Stimulated activated CD8-positive, alpha-beta memory T cell treated with anti-CD3 and anti-CD28 coated beads, Interleukin-7, amount 100 ng/mL, for 48 hours (primary cell): ENCODE data around the gene NUP93.
"Not testable (repeated sequence)": the region's sequence is repeated elsewhere in the genome, so short reads cannot be mapped to it uniquely, and the experiment has no call there.

Experiments used
- DNase-seq, 2 donors: peaks; one replicate each; pipeline ENCODE4 v3.0.0-alpha.2; 2020; ENCODE audit warnings: low read depth in 1 of 2; ENCODE audit errors: extremely low read depth in 1 of 2

NUP93 gene

DNA sequence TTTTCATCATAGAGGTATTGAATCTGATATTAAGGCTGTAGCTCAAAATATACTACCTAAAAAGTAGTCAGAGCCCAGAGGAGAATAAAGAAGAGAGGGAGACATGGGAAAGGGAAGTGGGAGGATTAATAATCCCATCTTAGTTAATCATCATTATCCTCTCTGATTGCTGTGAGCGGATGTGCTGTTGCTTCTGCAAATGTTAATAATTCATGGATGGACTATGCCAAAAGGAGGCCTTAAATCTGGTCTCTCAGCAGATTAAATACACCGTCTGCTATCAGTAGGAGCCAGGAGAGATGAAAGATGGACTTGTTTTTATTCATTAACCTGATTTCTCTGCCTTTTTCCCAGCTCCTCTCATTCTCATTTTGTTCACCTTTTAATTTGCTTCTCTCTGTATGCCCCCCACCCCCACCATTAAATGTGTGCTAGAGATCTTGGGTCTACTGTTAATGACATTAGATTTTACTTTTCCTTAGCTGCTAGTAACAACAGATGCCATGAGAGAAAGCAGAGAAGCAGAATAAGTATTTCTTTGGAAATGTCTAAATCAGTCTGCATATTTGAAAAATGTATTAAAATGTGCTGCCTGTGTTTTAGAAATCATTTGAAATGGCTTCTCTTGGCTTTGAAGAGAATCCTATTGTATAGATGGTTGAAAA lies 44.2 kb downstream of the NUP93 start:
- DNase-seq = no peak

DNA sequence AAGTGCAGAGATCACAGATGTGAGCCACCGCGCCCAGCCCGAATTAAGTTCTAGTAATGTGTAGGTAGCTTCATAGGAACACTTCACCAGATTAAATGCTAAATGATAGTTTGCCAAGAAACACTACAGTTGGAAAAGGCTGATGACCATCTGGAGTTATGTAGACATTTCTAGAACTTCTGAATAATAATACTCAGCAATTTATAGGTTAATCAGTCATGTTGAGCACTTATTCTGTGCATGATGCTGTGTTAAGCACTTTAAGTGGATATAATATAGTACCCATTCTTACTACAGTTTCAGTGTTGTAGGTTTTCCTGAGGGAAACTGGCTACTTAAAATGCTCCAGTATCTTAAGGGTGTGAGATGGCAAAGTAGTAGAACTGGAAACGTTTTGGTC lies 45.2 kb downstream of the NUP93 start:
- DNase-seq = no peak

DNA sequence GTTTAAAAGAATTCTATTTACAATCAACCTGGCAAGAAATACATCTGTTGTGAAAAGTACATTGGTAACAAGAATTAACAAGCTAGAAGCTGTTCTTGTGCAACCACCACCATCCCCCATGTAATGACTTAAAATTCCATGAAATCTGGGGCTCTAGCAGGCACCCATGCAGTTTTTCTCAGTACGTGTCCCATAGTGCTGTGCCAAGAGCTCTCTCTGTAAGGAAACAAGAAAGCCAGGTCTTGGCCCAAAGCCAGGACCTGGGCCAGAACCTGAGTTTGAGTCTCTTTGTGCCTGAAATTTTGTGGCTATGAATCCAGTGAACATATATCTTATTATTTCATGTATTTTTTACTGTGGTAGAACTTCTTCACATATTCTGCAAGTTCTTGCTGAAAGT lies 46.6 kb downstream of the NUP93 start:
- DNase-seq = no peak

DNA sequence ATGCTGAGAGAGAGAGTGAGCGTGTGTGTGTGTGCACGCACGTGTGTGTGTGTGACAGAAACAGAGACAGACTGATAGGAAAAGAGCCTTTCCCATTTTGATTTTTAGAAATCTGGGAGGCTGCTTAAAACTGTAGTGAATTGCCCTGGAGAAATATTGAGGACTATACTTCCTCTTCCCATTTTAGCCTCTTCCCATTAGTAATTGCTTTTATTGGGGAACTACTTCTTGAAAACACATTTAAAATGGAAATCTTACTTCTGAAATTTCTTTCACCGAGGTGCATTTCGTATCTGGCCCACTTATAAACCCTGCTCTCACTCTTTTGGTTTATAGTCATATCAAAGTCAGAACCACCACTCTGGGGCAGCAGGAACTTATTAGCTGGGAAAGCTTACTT lies 47.1 kb downstream of the NUP93 start:
- DNase-seq = no peak

DNA sequence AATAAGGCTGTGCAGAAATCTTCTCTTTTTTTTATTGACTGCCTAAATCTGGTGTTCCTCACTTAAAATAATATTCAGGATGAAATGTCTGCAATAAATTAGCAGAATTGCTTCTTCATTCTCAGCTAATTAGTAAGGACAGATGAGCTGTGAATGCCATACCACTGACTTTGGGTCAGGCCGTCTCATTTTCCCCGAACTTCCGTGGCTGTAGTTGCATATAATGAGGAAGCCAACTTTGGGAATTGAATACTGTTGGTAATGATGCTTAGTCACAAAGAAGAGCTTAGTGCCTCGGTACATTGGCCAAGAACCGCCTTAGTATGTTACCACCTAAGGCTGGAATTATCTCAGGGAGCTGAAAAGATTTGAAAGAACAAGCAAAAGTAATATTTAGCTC lies 47.6 kb downstream of the NUP93 start:
- no peak for DNase-seq

DNA sequence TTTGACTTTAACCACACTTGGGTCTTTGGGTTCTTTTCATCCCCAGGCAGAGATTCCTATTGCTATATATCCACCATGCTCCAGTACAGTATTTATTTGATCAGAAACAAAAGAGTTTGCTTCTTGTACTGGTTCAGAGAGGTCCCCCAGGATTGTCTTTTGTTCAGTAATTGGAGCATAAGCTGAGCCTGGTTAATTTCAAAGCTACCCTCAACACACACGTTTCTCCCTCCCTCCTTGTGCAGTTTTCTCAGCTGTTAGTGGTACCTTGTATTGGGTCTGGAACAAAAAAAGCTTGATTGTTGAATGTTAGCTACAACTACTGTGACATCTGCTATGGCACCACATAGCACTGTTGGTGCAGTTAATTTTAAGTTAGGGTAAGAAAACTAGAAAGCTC lies 50.0 kb downstream of the NUP93 start:
- DNase-seq = no peak

DNA sequence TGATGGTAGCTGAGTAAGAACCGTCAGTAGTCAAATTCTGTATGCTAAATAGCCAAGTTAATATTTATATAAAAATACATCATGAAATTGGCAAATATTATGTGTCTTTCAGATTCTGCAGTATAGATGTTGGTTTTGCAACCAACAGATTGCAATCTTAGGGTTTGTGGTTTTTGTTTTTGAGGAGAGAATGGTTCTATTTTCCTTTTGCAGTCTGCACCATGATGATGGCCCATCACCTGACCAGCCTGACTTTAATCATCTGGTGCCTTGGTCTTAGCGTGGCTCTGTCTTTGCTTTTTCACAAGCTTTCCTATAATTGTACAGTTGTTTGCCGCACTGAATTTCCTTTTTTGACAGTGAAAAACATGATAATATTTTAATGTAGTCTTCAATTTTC lies 50.7 kb downstream of the NUP93 start:
- no peak for DNase-seq

DNA sequence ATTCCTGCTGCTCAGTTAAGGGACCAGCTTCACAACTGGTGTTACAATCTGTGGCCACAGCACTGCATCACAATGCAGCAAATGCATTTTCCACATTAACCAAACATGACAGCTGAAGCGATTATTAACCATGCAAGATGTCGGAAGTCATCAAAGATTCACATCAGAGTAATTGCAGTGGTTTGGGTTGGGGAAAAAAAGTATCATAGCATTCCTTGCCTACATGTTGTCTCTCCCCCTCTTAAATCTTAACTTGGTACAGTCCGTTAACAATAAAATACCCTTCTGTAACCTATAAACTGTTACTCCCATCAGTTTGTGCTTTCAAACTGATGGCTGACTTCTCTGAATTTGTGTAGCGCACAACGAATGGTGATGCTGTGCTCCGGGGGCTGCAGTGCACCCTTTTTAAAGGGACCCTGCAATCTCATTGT lies 51.6 kb downstream of the NUP93 start:
- DNase-seq = no peak

DNA sequence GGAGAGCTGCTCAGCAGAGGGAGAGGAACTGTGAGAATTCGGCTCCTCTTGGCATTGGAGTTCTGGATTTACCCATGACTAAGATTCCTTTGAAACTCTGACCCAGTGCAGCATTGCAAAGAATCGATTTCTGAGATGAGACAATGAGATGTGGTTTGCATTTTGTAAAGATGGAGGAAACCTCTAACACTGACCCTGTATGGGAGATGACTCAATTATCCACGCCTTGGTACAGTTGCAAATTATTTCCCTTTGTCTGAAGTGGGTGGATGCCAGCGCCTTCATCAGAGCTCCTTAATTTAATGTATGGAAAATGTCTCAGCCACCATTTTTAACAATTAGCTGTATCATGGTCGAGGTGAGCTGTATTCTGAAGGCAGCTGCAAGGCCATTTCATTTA lies 53.4 kb downstream of the NUP93 start:
- DNase-seq = no peak

DNA sequence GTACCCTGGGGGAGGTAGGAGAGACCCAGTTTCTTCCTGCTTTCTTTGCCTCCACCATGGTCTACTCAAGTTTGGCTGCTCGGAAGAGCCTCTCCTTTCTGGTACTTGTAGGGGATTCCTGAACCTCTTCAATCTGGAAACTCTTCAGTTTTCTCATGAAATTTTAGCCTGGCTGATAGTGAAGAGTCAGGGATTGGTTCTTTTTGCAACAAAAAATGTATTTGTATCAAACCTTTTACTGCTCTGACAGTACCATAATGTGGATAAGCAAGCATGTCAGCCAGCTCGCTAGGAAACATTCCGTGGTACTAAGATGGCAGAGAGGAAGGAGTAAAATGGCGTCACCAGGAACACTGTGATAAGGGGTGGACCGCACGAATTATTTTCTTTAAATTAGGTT lies 55.4 kb downstream of the NUP93 start:
- no peak for DNase-seq

DNA sequence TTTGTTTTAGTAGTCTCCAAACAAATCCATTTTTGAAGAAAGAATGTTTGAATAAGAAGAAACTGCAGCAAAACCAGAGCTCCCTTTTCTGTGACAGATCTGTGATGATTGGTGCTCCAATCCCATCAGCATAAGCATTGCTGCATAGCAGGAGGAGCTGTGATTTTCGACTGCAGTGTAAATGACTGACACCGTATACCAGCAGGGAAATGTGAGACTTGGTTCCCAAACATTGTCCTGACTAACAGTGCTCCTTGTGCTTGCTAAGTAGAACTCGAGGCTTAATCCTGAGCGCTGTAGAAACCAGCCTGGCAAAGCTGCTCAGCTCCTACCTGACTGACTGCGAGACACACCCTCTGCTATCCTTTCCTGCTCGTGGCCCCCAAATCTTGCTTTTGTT lies 57.2 kb downstream of the NUP93 start:
- DNase-seq = no peak

DNA sequence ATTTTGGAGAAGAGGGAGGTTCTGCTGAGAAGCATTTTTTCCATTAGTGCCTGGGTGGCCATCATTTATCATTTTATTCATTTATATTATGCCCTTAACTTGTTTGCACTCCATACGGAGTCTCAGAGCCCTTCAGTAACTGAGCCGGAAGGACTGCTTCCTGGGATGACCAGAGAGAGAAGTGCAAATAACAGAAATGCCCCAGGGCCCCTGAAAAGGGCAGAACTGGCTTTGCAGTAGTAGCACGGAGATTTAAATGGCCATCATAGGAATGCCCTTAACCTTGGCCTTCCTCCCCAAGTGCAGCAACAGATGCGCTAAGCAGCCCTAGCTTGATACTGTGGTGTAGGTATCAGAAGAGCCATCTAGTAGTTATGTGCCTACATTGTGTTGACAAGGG lies 58.5 kb downstream of the NUP93 start:
- no peak for DNase-seq

DNA sequence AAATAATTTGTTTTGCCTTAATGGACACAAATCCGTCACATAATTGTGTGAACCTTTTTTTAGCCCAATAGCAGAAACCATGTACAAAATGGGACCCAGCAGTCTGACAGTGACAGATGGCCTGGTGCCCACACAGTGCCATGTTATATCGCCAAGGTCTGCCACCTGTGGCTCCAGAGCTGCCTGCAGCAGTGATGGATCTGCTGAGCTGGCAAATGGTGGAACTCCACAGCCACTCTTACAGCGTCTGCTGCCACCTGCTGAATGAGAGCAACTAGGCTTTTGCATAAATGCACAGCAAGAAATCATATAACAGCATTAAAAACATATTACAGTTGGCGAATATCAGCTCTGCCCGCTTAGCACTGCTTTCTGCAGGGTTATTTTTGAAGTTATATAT lies 59.4 kb downstream of the NUP93 start:
- DNase-seq = no peak

DNA sequence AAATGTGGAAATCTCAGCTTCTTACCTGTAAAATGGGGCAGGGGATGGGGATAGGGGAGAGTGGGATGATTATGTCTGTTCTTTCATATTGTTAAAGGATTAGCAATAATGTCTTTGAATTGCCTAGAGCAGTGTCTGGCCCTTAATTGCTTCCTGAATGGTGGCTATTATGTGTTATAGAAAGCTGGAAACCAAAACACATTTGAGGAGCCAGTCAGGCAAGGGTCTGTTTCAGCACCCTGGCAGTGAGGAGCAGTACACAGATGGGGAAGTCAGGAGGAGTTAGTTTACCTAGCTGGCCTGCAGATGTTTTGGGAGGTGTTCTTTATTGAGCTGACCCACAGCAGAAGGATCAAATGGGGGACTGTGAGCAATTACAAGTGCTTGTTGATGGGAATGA lies 63.0 kb downstream of the NUP93 start:
- no peak for DNase-seq

DNA sequence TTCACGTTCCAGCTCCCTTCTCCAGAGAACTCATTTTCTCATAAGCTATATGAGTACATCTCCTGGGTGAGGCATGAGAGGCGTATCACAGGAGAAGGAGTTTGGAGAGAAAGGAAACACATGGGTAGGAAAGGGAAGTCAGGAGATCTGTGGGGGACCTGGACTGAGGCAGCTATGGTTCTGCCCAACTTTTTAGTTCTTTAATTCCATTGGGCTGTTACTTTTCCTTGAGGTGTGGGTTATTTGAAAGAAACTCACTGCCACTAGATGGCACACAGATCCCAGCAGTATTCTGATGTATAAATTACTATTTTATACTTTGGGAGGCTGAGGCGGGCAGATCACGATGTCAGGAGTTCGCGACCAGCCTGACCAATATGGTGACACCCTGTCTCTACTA lies 63.6 kb downstream of the NUP93 start:
- no peak for DNase-seq

DNA sequence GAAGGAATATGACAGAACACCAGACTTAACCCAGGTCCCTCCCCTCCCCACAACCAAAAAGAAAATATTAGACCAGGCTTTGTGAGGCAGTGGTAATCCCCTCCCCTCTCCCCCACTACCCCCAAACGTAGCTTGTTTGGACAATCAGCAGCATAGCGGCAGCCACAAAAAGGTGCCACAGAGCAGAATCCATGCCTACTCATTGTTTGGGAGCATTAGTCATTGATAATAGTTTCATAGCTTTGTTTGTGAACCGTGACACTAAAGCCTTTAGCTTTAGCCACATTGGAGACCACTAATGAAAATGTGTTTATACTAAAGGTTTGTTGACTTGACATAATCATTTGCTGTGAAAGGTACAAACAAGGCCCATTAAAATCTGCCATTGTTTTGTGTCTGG lies 65.1 kb downstream of the NUP93 start:
- DNase-seq = no peak

DNA sequence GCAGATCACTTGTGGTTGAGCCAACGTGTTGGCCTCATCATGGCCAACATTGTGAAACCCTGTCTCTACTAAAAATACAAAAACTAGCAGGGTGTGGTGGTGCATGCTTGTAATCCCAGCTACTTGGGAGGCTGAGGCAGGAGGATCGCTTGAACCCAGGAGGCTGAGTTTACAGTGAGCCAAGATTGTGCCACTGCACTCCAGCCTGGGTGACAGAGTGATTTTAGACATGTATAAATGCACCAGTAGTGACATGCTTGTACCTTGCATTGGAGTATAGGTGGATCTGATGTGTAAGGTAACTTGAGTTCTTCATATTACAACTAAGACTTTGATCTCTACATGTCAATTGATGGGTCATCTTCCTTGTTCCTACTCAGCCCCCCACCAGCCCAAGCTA lies 67.1 kb downstream of the NUP93 start:
- DNase-seq = not testable (repeated sequence)

DNA sequence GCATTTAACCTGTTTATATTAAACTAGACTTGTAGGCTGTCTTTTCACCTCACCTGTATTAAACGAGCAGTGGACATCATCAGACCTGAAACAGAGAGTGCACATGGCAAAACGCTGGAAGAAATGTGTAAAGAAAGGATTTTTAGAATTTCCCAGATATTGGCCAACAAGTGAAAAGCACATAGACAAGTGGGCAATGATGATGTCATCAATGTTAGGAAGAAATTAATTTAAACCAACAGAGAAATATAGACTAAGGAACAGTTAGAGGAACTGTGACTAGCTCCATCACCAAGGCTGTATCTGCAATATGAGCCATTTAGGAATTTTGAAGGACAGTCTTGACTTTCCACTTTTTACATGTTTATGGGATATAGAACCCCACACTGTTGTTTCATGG lies 67.9 kb downstream of the NUP93 start:
- no peak for DNase-seq

DNA sequence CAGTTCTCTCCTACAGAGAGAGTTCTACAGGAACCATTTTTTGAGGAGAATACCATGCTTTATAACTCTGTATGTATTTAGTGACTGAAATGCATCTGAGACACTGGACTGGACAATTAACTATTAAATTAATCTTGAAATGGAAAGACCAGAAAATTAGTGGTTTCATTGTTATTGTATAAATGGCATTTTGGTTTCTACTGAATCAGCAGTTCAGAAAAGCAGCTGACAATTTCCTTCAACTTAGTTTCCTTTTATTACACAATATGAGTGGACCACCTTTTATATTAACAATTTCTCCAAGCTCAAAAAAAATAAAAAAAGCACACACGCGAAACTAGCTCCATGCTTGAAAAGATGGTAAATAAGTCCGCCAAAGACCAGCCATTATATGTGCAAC lies 69.0 kb downstream of the NUP93 start:
- DNase-seq = no peak

DNA sequence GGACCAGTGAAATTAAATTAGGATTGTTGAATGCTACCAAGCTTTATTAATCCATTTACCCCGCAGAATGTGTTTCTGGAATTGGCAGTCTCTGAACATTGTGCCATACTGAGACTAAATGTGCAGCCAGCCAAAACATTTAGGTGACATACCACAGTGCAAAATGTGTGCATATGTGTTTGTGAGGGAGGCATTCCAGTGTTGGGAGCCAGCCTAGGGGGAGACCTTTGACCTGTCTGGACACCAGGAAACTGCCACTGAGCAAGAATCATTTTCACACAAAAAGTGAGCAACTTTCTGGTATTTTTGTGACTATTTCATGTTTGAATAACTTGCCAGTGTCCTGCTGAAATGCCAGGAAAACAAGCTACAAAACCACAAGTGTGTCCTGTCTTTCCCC lies 70.4 kb downstream of the NUP93 start:
- DNase-seq = no peak

DNA sequence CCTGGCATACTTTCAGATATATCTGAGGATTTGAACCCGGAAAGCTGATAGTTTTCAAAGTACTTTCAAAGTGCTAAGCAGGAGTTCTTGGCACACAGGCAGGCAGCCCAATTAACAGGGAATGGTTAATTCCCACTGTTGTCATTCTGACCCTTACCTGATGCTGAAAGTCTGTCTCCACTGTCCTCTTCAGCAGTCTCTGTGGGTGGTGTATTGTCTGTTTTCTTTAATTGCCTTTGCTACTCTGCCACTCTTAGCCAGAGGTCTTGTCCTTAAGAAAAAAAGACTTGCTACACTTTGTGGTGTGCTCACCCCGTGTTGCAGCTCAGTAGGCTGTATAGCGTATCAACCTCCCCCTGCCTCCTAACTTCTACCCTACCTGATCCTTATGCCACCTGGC lies 71.8 kb downstream of the NUP93 start:
- no peak for DNase-seq

DNA sequence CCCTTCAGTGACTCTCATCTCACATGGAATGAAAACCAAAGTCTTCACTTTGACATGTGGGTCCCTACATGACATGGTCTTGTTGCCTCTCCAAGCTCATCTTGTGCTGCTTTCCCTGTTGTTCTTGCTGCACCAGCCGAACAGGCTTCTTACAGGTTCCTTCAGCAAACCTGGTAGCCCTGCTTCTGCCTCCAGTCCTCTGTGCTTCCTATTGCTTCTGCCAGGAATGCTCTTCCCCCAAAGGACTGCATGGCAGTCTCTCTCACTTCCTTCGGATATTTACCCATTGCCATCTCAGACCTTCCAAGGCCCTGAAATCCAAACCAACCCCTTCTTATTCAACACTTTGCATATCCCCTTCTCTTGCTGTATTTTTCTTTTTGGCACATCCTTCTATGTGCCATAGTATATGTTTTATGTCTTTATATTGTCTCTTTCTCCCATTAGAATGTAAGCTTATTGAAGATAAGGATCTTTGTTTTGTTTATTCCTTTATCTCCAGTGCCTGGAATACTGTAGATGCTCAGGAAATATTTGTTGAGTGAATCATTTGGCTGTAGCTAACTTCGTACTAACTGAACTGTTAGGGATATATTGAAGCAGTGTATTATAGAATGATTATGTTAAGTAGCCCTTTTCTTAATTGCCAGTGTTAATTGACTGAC lies 77.2 kb downstream of the NUP93 start:
- DNase-seq = no peak

DNA sequence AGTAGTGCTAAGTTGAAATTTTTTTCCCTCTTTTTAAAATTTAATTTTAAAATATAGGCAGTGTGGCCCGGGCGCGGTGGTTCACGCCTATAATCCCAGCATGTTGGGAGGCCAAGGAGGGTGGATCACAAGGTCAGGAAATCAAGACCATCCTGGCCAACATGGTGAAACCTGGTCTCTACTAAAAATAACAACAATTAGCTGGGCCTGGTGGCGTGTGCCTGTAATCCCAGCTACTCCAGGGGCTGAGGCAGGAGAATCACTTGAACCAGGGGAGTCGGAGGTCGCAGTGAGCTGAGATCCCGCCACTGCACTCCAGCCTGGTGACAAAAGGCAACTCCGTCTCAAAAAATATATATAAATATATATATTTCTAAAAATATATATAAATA lies 77.7 kb downstream of the NUP93 start:
- DNase-seq = not testable (repeated sequence)
